ENCODE results near the gene PROK1.

GRCh38 chr1:110462093-110462492, 11.1 kb downstream of the PROK1 start:
- TF ChIP-seq, protein P1, sequence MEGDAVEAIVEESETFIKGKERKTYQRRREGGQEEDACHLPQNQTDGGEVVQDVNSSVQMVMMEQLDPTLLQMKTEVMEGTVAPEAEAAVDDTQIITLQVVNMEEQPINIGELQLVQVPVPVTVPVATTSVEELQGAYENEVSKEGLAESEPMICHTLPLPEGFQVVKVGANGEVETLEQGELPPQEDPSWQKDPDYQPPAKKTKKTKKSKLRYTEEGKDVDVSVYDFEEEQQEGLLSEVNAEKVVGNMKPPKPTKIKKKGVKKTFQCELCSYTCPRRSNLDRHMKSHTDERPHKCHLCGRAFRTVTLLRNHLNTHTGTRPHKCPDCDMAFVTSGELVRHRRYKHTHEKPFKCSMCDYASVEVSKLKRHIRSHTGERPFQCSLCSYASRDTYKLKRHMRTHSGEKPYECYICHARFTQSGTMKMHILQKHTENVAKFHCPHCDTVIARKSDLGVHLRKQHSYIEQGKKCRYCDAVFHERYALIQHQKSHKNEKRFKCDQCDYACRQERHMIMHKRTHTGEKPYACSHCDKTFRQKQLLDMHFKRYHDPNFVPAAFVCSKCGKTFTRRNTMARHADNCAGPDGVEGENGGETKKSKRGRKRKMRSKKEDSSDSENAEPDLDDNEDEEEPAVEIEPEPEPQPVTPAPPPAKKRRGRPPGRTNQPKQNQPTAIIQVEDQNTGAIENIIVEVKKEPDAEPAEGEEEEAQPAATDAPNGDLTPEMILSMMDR (IDR thresholded peaks at IDR 0.05), result no peak
- TF ChIP-seq POLR2A (IDR thresholded peaks at IDR 0.05), result no peak

Measured in ovary (tissue), 3 donors.